ENCODE data around the gene MRPL43. TPM values are rescaled to one million over a fixed set of nuclear protein-coding genes. Genes with fewer than 3 reads are reported as not detected.
"Not testable (repeated sequence)": the region's sequence is repeated elsewhere in the genome, so short reads cannot be mapped to it uniquely, and the experiment has no call there.

Gene MRPL43
- total RNA-seq, 2 donors from 2014 or later: 52.3 to 60.7 TPM

GRCh38 chr10:100978901-100979195 is 8.4 kb downstream of the MRPL43 start:
- no peak for DNase-seq (ENCODE audit: low spot score)
- no peak for ATAC-seq
- Mint-ChIP-seq H3K36me3 (no peaks in the 10 kb centered on the region), H3K27ac (no peak overlapping the region), H3K4me3 (no peak overlapping the region), H3K27me3 (no peaks in the 10 kb centered on the region), H3K4me1 (ENCODE audit: low read depth in 2 of 2) (no peaks in the 10 kb centered on the region), H3K9me3 (no peaks in the 10 kb centered on the region)

DNA sequence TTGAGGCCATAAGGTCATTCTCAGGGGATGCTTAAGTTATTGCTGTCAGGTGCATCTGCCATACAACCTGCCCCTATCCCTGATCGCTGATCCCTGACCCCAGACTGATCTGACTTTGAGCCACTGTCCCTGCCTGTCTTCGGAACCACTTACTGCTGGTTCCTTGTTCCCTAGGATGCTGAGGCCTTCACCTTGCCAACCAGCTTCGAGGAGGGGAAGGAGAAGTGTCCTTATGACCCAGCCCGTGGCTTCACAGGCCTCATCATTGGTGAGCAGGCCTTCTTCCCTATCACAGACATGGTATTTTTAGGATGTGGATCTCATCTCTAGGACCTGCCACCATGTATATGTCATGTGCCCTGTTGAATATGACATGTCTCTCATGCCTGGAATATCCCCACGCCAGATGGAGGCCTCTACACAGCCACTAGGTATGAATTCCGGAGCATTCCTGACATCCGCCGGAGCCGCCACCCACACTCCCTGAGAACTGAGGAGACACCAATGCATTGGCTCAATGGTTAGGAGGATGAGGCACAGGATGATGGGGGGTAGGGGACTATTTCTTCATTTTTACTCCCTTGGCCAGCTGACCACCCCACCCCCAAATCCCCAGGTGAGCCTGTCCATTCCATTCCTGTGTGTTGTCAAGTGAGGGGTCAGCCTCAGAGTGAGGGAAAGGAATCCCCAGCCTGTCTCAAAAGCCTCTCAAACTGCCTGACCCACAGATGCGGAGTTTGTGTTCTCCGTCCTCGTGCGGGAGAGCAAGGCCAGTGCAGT is 9.0 kb downstream of the MRPL43 start:
- no peak overlapping the region for H3K27ac Mint-ChIP-seq
- H3K27me3 Mint-ChIP-seq: no peaks in the 10 kb centered on the region
- H3K4me3 Mint-ChIP-seq: no peak overlapping the region
- no peak for DNase-seq (ENCODE audit: low spot score)
- no peaks in the 10 kb centered on the region for H3K36me3 Mint-ChIP-seq
- no peak for ATAC-seq
- H3K4me1 Mint-ChIP-seq (ENCODE audit: low read depth in 2 of 2): no peaks in the 10 kb centered on the region
- no peaks in the 10 kb centered on the region for H3K9me3 Mint-ChIP-seq

DNA sequence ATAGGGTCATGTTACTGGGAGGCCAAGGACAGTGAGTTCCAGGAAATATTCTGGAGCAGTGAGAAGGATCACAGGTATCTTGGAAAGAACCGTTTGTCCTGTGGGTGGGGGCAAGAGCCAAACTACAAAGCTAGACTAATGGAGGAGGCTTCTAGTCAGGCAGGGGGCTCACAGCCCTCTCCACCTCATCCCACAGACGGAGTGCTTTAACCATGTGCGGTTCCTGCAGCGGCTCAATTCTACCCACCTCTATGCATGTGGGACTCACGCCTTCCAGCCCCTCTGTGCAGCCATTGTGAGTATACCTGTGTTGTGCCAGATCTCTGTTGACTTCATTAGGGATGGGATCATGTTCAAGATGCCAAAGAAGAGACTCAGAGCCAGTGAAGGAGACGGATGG is 9.9 kb downstream of the MRPL43 start:
- no peaks in the 10 kb centered on the region for H3K36me3 Mint-ChIP-seq

GRCh38 chr10:100976906-100977305 is 10.4 kb downstream of the MRPL43 start:
- Mint-ChIP-seq H3K36me3 (no peaks in the 10 kb centered on the region), H3K27me3 (no peaks in the 10 kb centered on the region), H3K4me1 (ENCODE audit: low read depth in 2 of 2) (no peaks in the 10 kb centered on the region), H3K4me3 (no peak overlapping the region), H3K27ac (no peak overlapping the region), H3K9me3 (no peaks in the 10 kb centered on the region)
- DNase-seq (ENCODE audit: low spot score) (no peak), ATAC-seq (no peak)

More for the DNA sequence above, 9.9 kb downstream of the MRPL43 start:
- Mint-ChIP-seq H3K27me3 (no peaks in the 10 kb centered on the region), H3K4me1 (ENCODE audit: low read depth in 2 of 2) (no peaks in the 10 kb centered on the region), H3K9me3 (no peaks in the 10 kb centered on the region), H3K27ac (no peak overlapping the region), H3K4me3 (no peak overlapping the region)
- no peak for ATAC-seq
- no peak for DNase-seq (ENCODE audit: low spot score)

- not testable (repeated sequence) for ATAC-seq; H3K36me3 Mint-ChIP-seq; H3K9me3 Mint-ChIP-seq; H3K4me1 Mint-ChIP-seq (ENCODE audit: low read depth in 2 of 2); DNase-seq (ENCODE audit: low spot score); H3K27ac Mint-ChIP-seq; H3K4me3 Mint-ChIP-seq; H3K27me3 Mint-ChIP-seq
Measured at GRCh38 chr10:100975397-100975796, 11.9 kb downstream of the MRPL43 start.

GRCh38 chr10:100972904-100973535 is 14.3 kb downstream of the MRPL43 start:
- no peak for DNase-seq (ENCODE audit: low spot score)
- Mint-ChIP-seq H3K27me3 (no peaks in the 10 kb centered on the region), H3K4me3 (no peak overlapping the region), H3K9me3 (no peaks in the 10 kb centered on the region), H3K27ac (no peak overlapping the region), H3K4me1 (ENCODE audit: low read depth in 2 of 2) (peaks cover 7 to 13% of the 10 kb centered on the region in 2 donors), H3K36me3 (no peaks in the 10 kb centered on the region)
- ATAC-seq: no peak

DNA sequence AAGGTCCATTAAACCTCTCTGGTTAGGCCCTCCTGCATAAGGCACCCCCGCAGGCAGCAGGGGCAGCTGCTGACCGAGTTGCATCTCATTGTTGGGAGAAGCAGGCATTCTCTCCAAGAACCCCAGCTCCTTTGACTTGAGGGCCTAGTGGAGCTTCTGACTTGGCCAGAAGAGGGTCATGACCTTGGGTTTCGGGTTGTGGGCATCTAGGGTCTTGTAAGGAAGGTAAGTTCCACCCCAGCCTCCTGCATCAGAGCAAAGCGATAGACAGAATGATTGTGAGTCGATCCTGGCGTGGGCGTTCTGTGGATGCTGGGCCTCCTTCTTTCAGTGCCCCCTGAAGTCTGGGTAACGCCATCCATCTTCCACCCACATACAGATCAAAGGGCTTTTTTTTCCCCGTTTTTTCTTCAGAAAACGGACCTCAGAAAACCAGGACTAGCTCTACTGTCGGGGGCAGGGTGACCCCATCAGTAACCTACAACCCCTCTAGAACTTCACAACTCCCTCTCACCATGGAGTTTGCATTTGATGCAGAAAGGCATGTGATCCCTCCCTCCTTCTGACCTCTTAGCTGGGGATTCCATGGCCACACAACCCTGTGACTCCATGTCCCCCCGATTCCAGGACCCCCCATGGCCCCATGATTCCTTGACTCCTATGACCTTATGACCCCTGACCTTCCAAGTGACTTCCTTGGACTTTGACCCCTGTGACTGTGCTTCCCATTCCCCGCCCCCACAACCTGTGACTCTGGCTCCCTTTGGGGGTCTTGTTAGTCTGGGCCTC is 15.0 kb downstream of the MRPL43 start:
- DNase-seq (ENCODE audit: low spot score): no peak
- Mint-ChIP-seq H3K27ac (no peak overlapping the region), H3K4me3 (no peak overlapping the region), H3K4me1 (ENCODE audit: low read depth in 2 of 2) (peaks cover 7 to 13% of the 10 kb centered on the region in 2 donors), H3K36me3 (no peaks in the 10 kb centered on the region), H3K27me3 (no peaks in the 10 kb centered on the region), H3K9me3 (no peaks in the 10 kb centered on the region)
- no peak for ATAC-seq

- Mint-ChIP-seq H3K9me3 (no peaks in the 10 kb centered on the region), H3K27ac (no peak overlapping the region), H3K4me1 (ENCODE audit: low read depth in 2 of 2) (peaks cover 7 to 13% of the 10 kb centered on the region in 2 donors), H3K36me3 (no peaks in the 10 kb centered on the region), H3K27me3 (no peaks in the 10 kb centered on the region), H3K4me3 (peak overlapping the region; percentile 39)
- no peak for ATAC-seq
- no peak for DNase-seq (ENCODE audit: low spot score)
Measured at GRCh38 chr10:100970914-100971811, 16.1 kb downstream of the MRPL43 start.

- H3K9me3 Mint-ChIP-seq: no peaks in the 10 kb centered on the region
- peak overlapping the region; percentile 39 for H3K4me3 Mint-ChIP-seq
- ATAC-seq: peak in 1 of 2 donors; percentile 33
- no peak for DNase-seq (ENCODE audit: low spot score)
- H3K4me1 Mint-ChIP-seq (ENCODE audit: low read depth in 2 of 2): peaks cover 7 to 13% of the 10 kb centered on the region in 2 donors
- no peak overlapping the region for H3K27ac Mint-ChIP-seq
- no peaks in the 10 kb centered on the region for H3K27me3 Mint-ChIP-seq
- no peaks in the 10 kb centered on the region for H3K36me3 Mint-ChIP-seq
Measured at GRCh38 chr10:100970076-100970913, 17.0 kb downstream of the MRPL43 start.

GRCh38 chr10:100969187-100970075 is 17.9 kb downstream of the MRPL43 start, which contains the start of gene SEMA4G:
TSS of gene SEMA4G (plus strand) at chr10:100969504. CDS start at chr10:100972913, 3,409 bp downstream.
- Mint-ChIP-seq H3K27ac (peak within 1 kb of the TSS in 1 of 2 donors; percentile 9), H3K4me3 (peak within 1 kb of the TSS; percentile 49), H3K36me3 (no peaks in the 10 kb centered on the region), H3K4me1 (ENCODE audit: low read depth in 2 of 2) (peaks cover 7 to 13% of the 10 kb centered on the region in 2 donors), H3K27me3 (no peaks in the 10 kb centered on the region), H3K9me3 (no peaks in the 10 kb centered on the region)
- DNase-seq (ENCODE audit: low spot score) (no peak), ATAC-seq (peak; percentile 79 to 80)

DNA sequence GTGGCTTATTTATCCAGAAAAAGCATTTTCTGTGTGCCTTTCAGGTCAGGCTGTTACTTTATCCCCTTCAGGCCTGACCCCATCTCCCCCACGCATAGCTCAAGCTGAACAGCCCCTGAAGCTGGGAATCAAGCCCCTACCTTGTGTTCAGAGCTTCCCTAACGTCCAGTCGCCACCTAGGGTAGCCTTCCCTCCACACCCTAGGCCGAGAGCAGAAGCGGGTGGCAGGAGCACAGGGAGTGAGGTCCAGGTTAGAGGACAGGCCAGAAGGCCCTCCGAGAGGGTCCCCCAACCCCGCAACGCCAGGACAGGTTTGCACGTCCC is 18.5 kb downstream of the MRPL43 start:
- H3K36me3 Mint-ChIP-seq: no peaks in the 10 kb centered on the region
- H3K9me3 Mint-ChIP-seq: no peaks in the 10 kb centered on the region
- ATAC-seq (no peak), DNase-seq (ENCODE audit: low spot score) (no peak)
- peak overlapping the region in 1 of 2 donors; percentile 9 for H3K27ac Mint-ChIP-seq
- H3K4me3 Mint-ChIP-seq: peak overlapping the region; percentile 49
- no peaks in the 10 kb centered on the region for H3K27me3 Mint-ChIP-seq
- peaks cover 7 to 13% of the 10 kb centered on the region in 2 donors for H3K4me1 Mint-ChIP-seq (ENCODE audit: low read depth in 2 of 2)
